NCI-H345 treated with DMSO at 0.1 percent for 48 hours (cell line): ENCODE results near the gene MLX.
A peak's percentile ranks its signal among the peaks of the same experiment; 100 is the strongest.
"Not testable (repeated sequence)": the region's sequence is repeated elsewhere in the genome, so short reads cannot be mapped to it uniquely, and the experiment has no call there.

ENCODE experiments used
- DNase-seq: peaks from one replicate; lab custom pipeline; 2025; ENCODE audit not compliant: unreplicated experiment; lab: John Stamatoyannopoulos, UW

Gene MLX

DNA sequence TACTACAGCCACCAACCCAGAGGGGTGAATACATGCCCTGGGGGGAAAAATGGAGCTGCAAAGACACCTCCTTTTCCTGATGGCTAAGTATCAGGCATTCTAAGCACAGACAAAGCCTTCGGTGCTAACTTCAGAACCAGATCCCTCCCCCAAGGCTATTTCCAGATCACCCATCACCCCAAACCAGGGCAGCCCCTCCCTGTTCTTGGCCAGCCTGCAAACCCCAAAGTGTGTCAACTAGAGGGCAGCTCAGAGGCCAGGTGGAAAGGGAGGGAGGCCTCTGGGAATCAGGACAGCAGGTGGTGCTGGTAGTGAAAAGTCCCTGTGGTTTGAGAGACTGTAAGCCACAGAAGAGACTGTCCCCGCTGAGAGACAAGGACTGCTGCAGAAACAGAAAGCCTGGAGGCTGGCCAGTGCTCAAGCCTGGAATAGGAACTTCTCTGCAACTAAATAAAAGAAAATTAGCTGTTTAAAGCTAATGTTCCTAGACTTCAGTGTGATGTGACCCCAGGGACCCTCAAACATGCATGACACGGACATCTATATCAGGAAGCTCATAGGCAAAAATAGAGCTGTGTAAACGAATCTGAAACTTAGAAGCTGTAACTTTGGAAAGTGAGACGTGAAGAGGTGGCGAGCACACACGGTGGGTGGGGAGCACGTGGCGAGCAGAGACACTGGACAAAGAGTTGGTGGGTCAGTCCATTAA lies 51.7 kb downstream of the MLX start:
- DNase-seq = peak; percentile 5

DNA sequence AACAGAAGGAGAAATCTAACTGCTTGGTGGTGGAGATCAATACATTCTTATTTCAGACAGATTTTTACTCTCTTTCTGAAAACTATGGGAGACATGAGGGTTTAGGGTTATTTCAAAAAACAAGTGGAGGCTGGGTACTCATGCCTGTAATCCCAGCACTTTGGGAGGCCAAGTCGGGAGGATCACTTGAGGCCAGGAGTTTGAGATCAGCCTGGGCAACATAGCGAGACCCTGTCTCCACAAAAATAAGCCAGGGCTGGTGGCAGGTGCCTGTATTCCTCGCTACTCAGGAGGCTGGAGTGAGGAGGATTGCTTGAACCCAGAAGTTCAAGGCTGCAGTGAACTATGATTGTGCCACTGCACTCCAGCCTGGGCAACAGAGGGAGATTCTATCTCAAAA lies 55.1 kb downstream of the MLX start:
- not testable (repeated sequence) for DNase-seq
